CD4-positive, alpha-beta T cell treated with Interleukin-4 for 4 hours (primary cell): ENCODE measurements around the gene CSNK2B.

ENCODE experiments used
- DNase-seq: peaks from one replicate; pipeline ENCODE4 v3.0.0-alpha.2; 2020

The CSNK2B gene

DNA sequence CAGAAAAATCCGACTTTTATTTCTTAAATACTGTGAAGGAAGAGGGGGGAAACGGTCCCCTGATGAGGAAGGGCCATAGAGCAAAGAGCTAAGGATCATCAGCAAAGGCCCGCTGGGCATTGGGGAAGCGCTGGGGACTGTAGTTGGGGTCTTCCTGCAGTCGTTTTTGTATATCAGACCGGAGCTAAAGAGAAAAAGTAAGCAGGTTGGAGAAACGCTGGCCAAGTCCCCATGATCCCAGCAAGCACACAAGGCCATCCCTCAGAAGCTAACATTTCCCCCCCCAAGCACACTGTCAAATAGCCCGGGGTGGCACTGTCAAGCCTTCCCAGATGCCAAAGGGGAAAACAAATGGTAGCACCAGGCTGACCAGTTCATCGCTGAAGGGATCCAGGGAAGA is 26.8 kb upstream of the CSNK2B start:
- DNase-seq = no peak

- no peak for DNase-seq
Observed at GRCh38 chr6:31639449-31639861, 26.4 kb upstream of the CSNK2B start.

GRCh38 chr6:31640612-31641011 is 25.3 kb upstream of the CSNK2B start:
- DNase-seq = no peak

GRCh38 chr6:31641370-31641769 is 24.5 kb upstream of the CSNK2B start:
- no peak for DNase-seq

GRCh38 chr6:31642798-31643570 is 22.9 kb upstream of the CSNK2B start:
- DNase-seq = no peak

DNA sequence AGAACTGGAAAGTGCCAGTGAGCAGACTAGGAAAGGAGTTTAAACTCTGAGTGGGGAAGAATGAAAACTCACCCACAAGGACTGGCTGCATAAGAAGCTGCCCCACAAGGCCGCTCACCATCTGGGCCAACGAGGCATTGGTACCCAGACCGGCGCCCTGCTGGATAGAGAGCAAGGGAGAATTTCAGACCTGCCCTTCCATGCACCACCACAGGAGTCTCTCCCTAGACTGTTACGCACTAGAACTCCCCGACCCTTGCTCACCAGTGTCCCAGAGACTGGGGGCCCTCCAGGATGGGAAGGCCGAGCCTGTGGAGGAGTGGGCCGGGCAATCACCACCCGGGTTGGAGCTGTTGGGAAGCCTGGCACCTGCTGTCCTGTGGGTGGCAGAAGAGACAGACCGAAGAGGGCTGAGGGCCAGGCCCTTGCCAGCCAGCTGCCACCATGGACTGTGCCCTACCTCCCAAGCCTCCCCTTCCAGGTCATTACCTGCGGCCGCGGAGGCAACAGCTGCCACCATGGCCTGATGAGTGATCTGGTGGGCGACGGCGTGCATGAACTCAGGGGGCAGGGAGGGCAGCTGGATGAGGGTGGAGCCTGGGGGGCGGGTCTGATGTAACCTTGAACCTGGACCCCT is 21.9 kb upstream of the CSNK2B start:
- DNase-seq = no peak

- DNase-seq = no peak
Observed at GRCh38 chr6:31645325-31645724, 20.6 kb upstream of the CSNK2B start.

- peak; percentile 51 for DNase-seq
Observed at GRCh38 chr6:31651602-31652191, 14.2 kb upstream of the CSNK2B start.

- DNase-seq = no peak
Observed at GRCh38 chr6:31652925-31653724, 12.8 kb upstream of the CSNK2B start.

GRCh38 chr6:31654574-31655348 is 11.1 kb upstream of the CSNK2B start:
- no peak for DNase-seq

- no peak for DNase-seq
Observed at GRCh38 chr6:31655349-31656237, 10.3 kb upstream of the CSNK2B start, which contains the start of gene APOM. Gene APOM, plus strand, starts transcription at chr6:31655894. Its CDS starts 73 bp downstream, at chr6:31655967.

DNA sequence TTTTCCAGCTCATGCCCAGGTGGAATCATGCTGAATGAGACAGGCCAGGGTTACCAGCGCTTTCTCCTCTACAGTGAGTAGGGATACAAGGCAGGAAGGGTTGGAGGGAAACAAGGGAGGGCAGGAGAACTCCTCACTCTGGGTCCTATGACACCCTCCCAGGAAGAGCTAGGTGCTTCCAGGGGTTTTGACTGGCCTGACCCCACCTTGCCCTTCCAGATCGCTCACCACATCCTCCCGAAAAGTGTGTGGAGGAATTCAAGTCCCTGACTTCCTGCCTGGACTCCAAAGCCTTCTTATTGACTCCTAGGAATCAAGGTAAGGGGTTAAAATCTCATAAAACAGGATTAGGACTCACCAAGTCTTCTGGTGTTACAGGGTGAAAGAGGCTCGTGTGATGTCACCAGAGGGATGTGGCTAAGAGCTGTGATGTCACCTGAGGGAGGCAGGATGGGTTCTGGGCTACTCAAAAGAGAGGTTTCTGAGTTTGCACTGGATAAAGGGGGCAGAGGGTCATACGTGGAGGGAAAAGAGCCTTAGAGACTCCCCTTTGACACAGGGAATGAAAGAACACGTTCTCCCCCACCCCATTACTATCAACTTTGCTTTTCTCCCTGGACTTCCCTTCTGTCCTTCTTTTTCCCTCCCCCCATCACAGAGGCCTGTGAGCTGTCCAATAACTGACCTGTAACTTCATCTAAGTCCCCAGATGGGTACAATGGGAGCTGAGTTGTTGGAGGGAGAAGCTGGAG is 8.3 kb upstream of the CSNK2B start:
- DNase-seq = peak; percentile 29

- DNase-seq = no peak
Observed at GRCh38 chr6:31658158-31658688, 7.7 kb upstream of the CSNK2B start.

GRCh38 chr6:31658983-31659648 is 6.8 kb upstream of the CSNK2B start:
- no peak for DNase-seq

GRCh38 chr6:31659649-31660380 is 6.1 kb upstream of the CSNK2B start:
- DNase-seq = peak; percentile 57

- DNase-seq = peak; percentile 71
Observed at GRCh38 chr6:31660381-31661261, 5.3 kb upstream of the CSNK2B start, which contains the start of gene C6orf47. Gene C6orf47, minus strand, starts transcription at chr6:31660778. Its CDS starts 831 bp downstream, at chr6:31659947.

DNA sequence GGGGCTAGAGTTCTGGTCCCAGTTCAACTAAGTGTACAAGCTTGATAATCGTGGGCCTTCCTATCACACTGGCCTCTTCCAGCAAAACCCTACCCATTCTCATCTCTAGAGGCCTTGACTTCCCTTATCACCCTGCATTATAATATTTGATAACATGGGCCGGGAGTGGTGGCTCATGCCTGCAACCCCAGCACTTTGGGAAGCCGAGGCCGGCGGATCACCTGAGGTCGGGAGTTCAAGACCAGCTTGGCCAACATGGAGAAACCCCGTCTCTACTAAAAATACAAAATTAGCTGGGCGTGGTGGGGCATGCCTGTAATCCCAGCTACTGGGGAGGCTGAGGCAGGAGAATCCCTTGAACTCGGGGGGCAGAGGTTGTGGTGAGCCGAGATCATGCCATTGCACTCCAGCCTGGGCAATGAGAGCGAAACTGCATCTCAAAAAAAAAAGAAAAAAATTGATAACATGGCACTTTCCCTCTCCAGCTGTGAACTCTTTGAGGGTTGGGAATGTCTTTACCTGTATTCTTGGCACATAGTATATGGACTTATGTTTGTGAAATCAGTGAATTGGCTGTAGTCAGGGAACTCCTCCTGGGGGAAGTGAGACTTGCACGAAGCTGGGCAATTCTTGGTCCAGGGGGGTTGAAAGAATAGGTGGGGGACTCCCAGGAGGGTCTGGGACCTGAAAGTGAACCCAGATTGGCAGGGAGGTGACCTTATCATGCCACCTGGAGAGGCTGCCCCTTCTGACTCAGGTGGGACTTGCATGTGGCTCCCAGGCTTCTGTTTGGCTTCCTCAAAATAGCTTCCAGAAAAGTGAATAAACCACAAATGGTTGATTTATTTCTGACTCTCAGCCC is 4.4 kb upstream of the CSNK2B start:
- no peak for DNase-seq
